NCI-H128 (cell line): ENCODE data around the gene ZNF800.

ENCODE experiments used
- DNase-seq: peaks from one replicate; lab custom pipeline; 2025; ENCODE audit not compliant: unreplicated experiment; lab: John Stamatoyannopoulos, UW

ZNF800 gene

GRCh38 chr7:127391591-127392181 is 822 bp downstream of the ZNF800 start:
- no peak for DNase-seq

DNA sequence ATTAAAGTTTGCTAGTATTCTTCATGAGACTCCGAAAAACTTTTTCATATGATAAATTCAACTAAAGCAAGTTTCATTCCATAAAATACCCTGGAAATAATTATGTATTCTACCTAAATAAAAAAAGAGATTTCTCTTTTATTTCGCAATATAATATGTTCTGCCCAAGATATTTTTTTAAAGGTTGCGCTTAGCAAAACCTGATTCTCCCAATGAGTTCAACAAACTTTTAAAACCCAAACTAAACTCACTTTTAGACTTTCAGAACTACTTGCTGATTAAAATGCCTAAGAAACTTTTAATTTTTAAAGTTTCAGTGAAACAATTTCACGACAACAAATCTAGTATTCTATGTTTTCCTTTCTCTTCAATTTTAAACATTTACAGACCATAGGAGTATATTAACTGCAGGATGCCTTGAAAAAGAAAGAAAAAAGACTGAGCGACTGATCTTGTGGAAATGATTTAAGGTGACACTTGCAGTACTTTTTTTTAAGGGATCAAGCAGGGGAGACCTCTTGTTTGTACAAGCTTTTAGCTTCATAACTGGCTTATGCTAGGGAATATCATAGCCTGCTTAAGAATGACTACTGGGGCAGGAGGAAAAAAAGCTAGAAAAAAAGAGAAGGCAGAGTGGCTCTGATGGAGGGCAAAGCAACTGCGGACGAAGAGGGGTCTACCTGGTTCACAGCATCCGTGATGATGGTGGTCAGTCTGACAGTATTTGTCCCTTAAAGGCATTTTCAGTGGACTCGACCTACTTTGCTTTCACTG is 1.5 kb downstream of the ZNF800 start:
- DNase-seq, result no peak

DNA sequence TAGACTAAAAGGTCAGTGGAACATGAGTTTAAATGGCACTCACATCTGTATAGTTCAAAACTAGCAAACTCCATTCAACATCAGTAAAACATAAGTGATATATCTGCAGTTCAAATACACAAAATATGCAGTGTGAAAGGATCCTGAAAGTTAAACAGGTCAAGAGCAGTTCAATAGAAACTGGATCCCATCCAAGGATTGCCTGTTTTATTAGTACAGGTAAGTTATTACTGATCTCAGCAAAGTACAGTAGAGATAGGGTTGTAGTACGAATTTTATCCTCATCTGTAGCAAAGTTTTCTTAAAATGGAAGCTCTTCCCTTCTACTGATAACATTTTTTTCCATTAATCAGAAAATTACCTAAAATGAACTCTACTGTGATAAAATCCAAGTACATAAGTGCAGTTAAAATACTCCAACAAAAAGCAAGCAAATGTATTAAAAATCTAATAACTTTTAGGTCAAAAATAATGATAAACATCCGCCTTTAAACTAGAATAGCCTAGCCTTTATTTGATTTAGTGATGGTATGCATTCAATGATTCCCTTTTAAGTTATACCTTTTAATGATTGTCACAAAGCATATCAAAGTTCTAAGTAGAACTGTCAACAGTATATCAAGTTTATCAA is 2.2 kb downstream of the ZNF800 start:
- no peak for DNase-seq

- no peak for DNase-seq
These were observed 3.2 kb downstream of the ZNF800 start for GRCh38 chr7:127389321-127389720.

GRCh38 chr7:127387974-127388373 is 4.5 kb downstream of the ZNF800 start:
- DNase-seq, result no peak

DNA sequence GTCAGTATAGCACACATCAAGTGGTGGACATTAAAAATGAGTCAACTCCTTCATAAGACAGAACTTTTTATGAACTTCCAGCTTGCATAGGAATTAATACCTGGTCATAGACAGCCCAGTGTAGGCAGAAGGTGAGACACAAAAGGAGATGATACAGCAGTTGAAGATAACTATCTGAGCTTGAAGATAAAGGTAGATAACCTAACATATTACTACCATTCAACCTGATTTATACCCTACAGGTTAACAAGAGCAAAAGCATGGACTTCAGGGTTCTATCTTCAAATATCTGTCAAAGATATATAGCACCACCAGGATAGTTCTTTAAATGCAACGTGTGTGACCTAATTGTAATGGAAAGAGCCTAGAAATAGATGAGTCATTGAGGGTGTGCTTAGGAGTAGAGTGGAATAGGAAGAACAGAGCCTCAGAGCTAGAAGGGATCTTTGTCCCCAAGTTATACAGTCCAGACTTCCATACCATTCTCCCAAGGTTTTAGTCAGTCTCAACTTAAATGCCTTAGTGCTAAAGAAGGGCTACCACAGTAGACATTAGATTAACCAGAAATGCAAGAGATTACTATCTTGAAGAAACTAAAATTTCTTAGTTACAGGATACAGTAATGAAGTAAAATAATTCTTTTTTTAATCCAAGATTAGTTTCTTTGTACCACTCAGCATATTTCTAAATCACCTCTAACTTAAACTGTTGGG is 9.2 kb downstream of the ZNF800 start:
- DNase-seq, result no peak

DNA sequence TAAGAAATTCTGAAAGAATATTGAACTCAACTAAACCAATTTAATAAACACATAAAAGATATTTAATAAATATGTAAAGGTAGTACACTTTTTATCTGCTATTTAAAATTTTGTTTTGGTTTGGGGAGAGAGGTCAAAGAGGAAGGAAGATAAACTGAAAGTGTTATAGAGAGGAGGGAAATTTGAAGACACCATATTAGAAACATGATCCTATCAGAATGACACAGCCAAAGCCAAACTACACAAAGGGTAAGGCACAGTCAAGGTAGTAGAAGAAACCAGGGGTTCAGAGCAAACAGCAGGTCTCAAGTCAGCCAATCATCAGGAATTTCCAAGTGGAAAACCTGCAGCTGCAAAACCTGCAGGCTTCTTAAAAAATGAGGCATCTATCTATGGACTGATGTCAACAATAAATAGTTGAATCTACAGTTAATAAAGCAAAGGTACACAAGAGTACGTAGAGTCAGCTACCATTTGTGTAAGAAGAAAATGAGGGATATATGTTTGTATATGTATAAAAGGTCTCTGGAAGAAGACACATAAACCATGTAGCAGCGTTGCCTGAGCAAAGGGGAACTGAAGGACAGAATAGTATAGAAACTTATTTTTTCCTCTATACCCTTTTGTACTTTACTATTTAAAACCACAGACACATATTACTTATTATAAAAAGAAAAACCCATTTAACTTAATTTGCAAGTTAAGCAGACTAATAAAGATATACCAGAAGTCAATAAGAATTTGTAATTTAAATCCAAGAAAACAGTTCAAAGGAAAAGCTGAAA is 10.0 kb downstream of the ZNF800 start:
- no peak for DNase-seq

GRCh38 chr7:127380479-127380878 is 12.0 kb downstream of the ZNF800 start:
- no peak for DNase-seq

DNA sequence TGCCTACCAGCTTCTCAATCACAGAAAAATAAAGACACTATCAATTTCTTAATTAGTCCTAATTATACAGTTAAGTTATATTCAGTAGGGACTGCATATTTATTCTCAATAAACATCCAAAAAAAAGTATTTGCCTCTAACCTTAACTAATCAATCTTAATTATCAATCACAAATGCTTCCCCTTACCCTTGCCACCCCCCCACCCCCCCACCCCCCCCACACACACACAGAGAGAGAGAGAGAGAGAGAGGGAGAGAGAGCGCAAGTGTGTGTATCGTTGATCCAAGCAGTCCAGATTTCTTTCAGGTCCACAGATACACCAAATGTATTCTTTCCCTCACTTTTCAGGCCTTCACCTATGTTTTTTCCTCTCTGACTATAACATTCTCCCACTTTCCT is 12.9 kb downstream of the ZNF800 start:
- DNase-seq, result no peak

- DNase-seq, result no peak
These were observed 14.0 kb downstream of the ZNF800 start for GRCh38 chr7:127378537-127378936.

DNA sequence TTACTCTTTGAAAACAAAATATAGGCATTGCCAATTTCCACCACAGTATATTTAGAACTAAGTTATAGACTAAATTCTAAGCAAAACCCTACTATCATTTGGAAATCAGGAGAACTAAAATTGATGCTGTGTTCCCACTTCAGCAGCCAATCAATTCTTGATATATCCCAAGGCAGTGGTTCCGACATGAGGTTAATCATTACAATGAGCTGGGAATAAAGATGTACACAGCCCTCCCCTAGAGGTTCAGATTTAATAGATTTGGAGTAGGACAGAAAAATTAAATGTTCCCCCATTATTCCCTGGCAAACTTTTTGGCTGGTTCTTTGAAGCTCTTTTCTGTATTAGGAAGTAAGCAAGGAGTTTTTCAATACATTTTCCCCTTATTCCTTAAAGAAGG is 15.1 kb downstream of the ZNF800 start:
- no peak for DNase-seq

- DNase-seq, result no peak
These were observed 16.9 kb downstream of the ZNF800 start for GRCh38 chr7:127375631-127376030.

DNA sequence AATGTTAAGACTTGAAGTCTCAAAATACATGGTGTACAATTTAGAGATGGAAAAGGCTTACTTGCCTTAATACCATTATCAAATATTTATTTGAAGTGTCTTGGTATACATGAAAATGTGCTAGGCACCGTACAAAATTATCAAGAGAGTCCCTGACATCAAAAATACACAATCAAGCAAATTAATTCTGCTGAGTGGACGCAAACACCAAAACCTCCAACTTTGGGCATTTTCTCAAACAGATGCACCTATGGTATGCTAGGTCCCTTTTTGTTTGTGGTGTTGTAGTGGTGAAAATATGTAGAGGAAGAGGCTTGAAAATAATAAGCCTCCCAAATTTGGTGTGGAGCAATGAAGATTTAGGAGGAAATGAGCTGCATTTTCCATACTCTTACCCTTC is 24.8 kb downstream of the ZNF800 start:
- no peak for DNase-seq

DNA sequence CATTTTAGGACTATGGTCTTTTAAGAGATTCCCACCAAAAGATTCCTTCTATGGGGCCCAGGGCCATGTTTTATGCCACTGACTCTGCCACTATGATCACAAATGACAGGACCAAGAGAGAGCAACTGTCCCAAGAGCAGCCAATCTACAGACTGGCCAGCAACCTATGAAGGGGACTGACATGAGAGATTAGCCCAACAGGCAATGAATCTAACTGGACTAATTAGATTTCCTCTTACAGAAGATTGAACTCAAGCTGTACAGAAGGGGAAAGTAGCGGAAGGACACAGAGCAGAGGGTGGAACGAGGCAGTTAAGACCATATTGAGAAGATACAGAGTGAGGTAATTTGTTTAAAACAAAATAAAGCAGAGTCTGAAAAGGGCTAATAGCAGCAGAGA is 25.8 kb downstream of the ZNF800 start:
- no peak for DNase-seq

DNA sequence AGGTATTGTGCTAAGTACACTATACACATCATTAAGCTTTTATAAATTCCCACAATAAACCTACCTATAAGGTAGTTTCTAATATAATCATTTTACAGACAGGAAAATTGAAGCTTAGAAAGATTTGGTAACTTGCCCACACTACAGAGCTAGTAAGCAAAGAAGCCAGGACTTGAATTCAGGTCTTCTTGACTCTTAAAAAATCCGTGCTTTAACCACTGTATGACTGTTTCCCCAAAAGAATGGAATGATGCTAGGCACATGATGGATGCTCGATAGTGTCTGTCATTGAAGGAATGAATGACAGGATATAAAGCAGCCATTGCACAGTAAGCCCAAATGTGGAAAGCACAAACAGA is 26.6 kb downstream of the ZNF800 start:
- no peak for DNase-seq

DNA sequence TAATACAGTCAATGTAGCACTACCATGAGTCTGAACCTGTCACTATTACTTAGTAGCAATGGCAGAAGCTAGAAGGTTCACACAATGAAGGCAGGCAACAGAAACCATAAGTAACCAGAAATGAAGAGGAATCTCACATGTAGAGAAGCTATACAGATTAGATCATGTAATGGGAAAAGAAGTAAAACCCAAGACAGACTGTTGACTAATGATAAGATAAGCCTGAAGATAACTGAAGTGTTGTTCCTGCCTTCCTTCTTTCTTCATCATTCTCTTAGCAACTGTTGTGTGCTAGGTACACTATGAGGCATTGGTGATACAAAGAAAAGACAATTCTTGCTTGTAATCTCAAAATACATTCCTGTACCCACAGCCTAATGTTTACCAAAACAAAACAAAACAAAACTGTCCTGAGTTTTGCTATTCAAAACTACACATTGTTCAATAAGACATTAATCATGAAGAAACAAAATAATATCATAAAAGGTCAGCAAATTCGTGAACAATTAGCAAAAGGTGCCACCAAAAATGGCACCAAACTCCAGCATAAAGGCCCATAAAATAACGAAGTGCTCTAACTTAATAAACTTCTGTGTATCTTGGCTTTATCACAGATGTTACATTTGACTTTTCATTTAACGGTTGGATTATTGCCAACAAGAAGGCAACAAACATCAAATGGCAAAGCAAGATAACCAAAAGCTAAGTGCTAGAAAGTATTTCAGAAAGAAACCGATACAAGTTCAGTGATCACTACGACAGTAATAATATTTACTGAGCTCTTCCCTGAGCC is 27.1 kb downstream of the ZNF800 start:
- DNase-seq, result no peak

DNA sequence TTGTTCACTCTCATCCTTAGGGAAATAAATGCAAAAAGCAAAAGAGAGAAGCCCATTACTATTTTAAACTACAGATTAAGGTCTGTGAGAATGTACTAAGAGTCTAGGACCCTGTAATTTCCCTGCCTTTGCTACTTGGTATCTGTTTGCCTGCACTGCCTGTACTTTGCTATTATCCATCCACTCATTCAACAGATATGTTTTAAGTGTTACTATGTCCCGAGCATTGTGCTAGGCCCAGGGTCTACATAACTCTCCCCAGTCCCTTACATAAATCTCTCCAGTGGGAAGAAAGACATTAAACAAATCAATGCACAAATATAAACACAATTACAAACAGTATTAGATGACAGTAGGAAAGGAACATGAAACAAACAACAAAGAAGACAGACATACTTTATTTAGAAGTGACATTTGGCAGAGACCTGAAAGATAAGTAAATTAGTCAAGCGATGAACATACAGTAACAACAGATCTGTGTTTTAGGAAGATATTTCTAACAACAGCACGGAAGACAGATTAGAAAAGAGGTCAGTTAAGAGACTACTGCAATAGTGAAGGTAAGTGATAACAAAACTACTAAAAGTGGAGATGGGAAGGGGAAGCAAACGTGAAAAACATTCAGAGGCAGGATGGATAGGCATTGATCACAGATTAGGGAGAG is 30.0 kb downstream of the ZNF800 start:
- no peak for DNase-seq

DNA sequence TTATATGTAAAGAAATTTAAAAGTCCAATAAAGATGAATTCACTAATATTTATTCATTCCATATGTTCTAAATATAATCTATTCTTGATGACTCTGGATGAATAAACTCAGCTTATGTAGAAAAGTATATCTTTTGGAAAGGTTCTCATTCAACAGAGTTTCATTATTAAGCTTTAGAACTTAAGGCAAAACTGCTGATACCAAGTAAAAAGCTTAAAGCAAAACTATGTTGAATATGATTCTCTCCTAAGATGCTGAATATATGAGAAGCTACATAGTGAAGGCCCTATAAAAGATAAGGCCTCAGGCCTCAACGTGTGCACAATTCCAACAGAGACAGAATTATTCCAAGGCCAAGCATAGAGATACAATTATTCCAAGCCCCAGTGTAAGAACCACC is 30.8 kb downstream of the ZNF800 start:
- DNase-seq, result no peak

DNA sequence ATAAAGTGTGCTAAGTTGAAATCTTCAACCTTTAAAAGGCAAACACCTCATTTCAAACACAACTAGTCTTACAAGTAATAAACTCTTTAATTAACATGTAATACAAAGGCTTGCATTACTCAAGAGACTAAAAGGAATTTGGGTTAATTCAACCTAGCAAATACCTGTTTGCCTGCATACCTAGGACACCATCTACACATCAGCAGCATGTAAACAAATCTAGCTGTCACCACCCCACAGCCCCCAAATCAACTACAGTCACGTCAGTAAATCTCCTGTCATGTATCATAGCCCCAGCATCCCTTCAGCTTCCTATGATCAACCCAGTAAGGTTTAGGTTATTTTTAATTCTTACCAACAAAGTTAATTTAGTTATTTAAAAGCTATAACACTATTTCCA is 33.5 kb downstream of the ZNF800 start:
- DNase-seq, result no peak

DNA sequence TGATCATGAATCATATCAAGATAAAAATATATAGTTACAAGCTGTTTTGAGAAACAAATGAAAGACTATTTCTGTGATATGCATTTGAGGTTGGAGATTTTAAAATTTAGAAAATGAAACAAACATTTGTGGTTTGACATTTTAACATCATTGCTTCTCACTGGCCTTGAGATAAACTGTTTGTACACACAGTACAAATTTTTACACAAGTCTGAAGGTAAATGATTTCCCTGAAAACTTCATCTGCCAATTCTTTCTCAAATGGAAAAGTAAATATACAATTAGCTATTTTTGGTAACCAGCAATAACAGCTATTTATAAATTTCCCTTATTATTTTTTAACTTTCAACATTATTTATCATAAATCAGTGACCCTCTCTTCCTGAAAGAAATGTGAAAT is 38.6 kb downstream of the ZNF800 start:
- no peak for DNase-seq
